DND-41 (cell line): ENCODE data around the gene MGP.
A peak's percentile ranks its signal among the peaks of the same experiment; 100 is the strongest.

ENCODE experiments used
- ATAC-seq: fragments of 200-7000 bp; cut with Tn5 transposase; 3 replicates; pipeline ENCODE4 v1.9.1; 2021; ENCODE audit warnings: low read depth; ENCODE audit not compliant: insufficient read depth
- DNase-seq: peaks from one replicate; pipeline ENCODE4 v3.0.0-alpha.2; 2020
- H2AFZ ChIP-seq: 2 replicates; pipeline ENCODE4 v1.6.0; 2012; ENCODE audit warnings: low read depth, low read length
- H3K27ac ChIP-seq: 2 replicates; pipeline ENCODE4 v1.5.1; 2012; ENCODE audit warnings: low read length, inconsistent platforms
- H3K27me3 ChIP-seq: fragments of 200-600 bp; sonication (generic); 2 replicates; pipeline ENCODE4 v1.6.0; 2012; ENCODE audit warnings: low read length, mild to moderate bottlenecking, inconsistent platforms; ENCODE audit not compliant: insufficient read depth, poor library complexity
- H3K36me3 ChIP-seq: 2 replicates; pipeline ENCODE4 v1.5.1; 2012; ENCODE audit warnings: low read length, inconsistent platforms; ENCODE audit not compliant: insufficient read depth
- H3K4me1 ChIP-seq: 2 replicates; pipeline ENCODE4 v1.5.1; 2012; ENCODE audit warnings: mild to moderate bottlenecking, low read length; ENCODE audit not compliant: insufficient read depth
- H3K4me2 ChIP-seq: 2 replicates; pipeline ENCODE4 v1.6.0; 2012; ENCODE audit warnings: mild to moderate bottlenecking, moderate library complexity, low read length, inconsistent platforms; ENCODE audit not compliant: insufficient read depth
- H3K4me3 ChIP-seq, 2 experiments: fragments of 200-600 bp in 1 of 2; shearing (Covaris generic) in 1 of 2; 2 replicates each; pipeline ENCODE4 v1.5.1; 2012 to 2016; ENCODE audit warnings: inconsistent platforms in 2 of 2, low read length in 2 of 2, mild to moderate bottlenecking in 2 of 2, low read depth in 1 of 2, moderate library complexity in 1 of 2
- H3K79me2 ChIP-seq: 2 replicates; pipeline ENCODE4 v1.6.0; 2012; ENCODE audit warnings: low read length, inconsistent platforms; ENCODE audit not compliant: insufficient read depth
- H3K9ac ChIP-seq: 2 replicates; pipeline ENCODE4 v1.6.0; 2012; ENCODE audit warnings: low read depth, mild to moderate bottlenecking, inconsistent platforms, low read length, moderate library complexity
- H3K9me3 ChIP-seq: 2 replicates; pipeline ENCODE4 v1.5.1; 2012; ENCODE audit warnings: low read length, moderate library complexity, mild to moderate bottlenecking, inconsistent platforms; ENCODE audit not compliant: insufficient read depth, severe bottlenecking
- H4K20me1 ChIP-seq: 2 replicates; pipeline ENCODE4 v1.6.0; 2012; ENCODE audit warnings: low read length; ENCODE audit not compliant: insufficient read depth
- EZH2 ChIP-seq: IDR thresholded peaks from 3 replicates; pipeline ENCODE4 v1.6.1; 2012; ENCODE audit warnings: borderline replicate concordance, low read depth, mild to moderate bottlenecking, moderate library complexity, low read length, inconsistent platforms; ENCODE audit not compliant: severe bottlenecking
- TF ChIP-seq, protein P1 (sequence below): IDR thresholded peaks from 2 replicates; pipeline ENCODE4 v1.5.1; 2012; ENCODE audit warnings: borderline replicate concordance, low read length, moderate library complexity, mild to moderate bottlenecking; ENCODE audit not compliant: poor library complexity, severe bottlenecking; ENCODE audit errors: extremely low read depth

The MGP gene

DNA sequence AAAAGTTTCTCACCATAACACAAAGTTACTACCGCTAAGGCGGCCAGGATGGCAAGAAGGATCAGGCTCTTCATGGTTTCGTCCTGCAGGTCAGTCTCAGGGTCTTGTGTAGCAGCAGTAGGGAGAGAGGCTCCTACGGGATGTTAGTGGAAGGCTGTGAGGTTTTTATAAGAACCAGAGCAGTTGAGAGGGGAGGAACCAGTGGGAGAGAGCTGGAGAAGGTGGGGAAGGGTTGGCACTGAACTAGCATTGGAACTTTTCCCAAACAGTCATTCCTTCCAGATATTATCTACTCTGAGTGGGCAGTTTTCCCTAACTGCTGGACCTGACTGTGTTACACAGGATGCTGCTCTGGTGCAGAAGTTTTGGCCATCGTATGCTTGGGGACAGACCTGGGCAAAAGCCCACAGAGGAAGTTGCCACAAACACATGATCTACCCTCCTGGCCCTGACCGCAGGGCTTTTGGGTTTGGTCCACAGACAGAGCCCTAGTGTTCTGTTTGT lies at the start of gene MGP:
Gene MGP, minus strand, starts transcription at position 137 of the 504 bp plus-strand sequence. Its CDS starts 63 bp downstream, at position 74.
- Histone ChIP-seq H3K4me1 (peaks cover 45% of the 10 kb centered on the region), H3K4me3 (no peak within 1 kb of the TSS), H3K9ac (no peak within 1 kb of the TSS), H3K4me2 (peak within 1 kb of the TSS; percentile 57), H3K79me2 (no peaks in the 10 kb centered on the region), H3K36me3 (no peaks in the 10 kb centered on the region), H3K9me3 (no peaks in the 10 kb centered on the region), H4K20me1 (no peaks in the 10 kb centered on the region), H2AFZ (no peak within 1 kb of the TSS), H3K27me3 (no peaks in the 10 kb centered on the region), H3K27ac (no peak within 1 kb of the TSS)
- DNase-seq (no peak), ATAC-seq (no peak)
- no peak for TF ChIP-seq EZH2
- TF ChIP-seq, protein P1, sequence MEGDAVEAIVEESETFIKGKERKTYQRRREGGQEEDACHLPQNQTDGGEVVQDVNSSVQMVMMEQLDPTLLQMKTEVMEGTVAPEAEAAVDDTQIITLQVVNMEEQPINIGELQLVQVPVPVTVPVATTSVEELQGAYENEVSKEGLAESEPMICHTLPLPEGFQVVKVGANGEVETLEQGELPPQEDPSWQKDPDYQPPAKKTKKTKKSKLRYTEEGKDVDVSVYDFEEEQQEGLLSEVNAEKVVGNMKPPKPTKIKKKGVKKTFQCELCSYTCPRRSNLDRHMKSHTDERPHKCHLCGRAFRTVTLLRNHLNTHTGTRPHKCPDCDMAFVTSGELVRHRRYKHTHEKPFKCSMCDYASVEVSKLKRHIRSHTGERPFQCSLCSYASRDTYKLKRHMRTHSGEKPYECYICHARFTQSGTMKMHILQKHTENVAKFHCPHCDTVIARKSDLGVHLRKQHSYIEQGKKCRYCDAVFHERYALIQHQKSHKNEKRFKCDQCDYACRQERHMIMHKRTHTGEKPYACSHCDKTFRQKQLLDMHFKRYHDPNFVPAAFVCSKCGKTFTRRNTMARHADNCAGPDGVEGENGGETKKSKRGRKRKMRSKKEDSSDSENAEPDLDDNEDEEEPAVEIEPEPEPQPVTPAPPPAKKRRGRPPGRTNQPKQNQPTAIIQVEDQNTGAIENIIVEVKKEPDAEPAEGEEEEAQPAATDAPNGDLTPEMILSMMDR: no peak

DNA sequence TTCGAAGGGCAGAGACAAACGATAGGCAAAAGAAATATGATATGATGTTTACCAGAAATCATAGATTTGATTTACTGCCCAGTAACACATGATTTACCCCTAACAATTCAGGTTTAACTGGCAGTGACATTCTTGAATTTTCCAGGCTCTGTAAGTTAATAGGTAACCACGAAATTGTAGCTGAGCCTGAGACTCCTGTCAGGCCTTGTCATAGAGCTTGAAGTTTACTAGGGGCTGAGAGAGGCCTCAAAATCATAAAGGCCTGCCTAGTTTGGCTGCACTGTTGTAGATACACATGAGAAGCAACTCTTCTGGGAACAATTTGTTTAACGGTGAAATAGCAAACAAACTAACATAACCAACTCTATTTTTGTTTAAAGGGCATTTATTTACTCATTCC lies 49.4 kb upstream of the MGP start:
- H3K4me3 ChIP-seq: no peak overlapping the region
- H3K36me3 ChIP-seq: peaks cover 43% of the 10 kb centered on the region
- ATAC-seq: no peak
- H3K9ac ChIP-seq: no peak overlapping the region
- H3K79me2 ChIP-seq: no peaks in the 10 kb centered on the region
- H3K4me2 ChIP-seq: no peak overlapping the region
- no peak overlapping the region for H2AFZ ChIP-seq
- TF ChIP-seq, protein P1: no peak
- no peak for TF ChIP-seq EZH2
- DNase-seq: no peak
- H3K27me3 ChIP-seq: no peaks in the 10 kb centered on the region
- no peaks in the 10 kb centered on the region for H4K20me1 ChIP-seq
- H3K27ac ChIP-seq: no peak overlapping the region
- H3K4me1 ChIP-seq: peaks cover 9% of the 10 kb centered on the region; the same call in 1 of the 2 replicates
- no peaks in the 10 kb centered on the region for H3K9me3 ChIP-seq

DNA sequence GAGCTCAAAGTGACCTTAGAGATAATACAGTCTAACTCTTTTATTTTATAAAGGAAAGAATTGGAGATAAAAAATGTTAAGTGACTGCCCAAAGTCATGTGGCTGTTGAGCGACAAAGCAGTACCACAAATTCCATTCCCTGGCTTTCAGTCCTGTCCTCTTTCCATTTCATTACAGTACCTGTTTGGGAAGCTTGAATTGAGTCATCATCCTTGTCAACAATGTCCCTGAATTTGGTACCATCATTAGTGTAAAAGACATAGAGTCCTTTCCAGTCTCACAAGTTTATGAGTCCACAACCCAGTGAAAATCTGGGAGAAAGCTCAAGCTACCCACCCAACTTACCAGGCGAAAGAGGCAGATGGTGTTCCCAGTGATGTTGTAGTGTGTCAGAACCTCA lies 48.9 kb upstream of the MGP start:
- no peaks in the 10 kb centered on the region for H3K27me3 ChIP-seq
- no peaks in the 10 kb centered on the region for H3K79me2 ChIP-seq
- peaks cover 9% of the 10 kb centered on the region; the same call in 1 of the 2 replicates for H3K4me1 ChIP-seq
- ATAC-seq (no peak), DNase-seq (no peak)
- no peak overlapping the region for H3K4me3 ChIP-seq
- TF ChIP-seq EZH2: no peak
- TF ChIP-seq, protein P1: no peak
- H3K36me3 ChIP-seq: peaks cover 39% of the 10 kb centered on the region
- no peak overlapping the region for H3K27ac ChIP-seq
- no peaks in the 10 kb centered on the region for H3K9me3 ChIP-seq
- H3K4me2 ChIP-seq: no peak overlapping the region
- no peak overlapping the region for H3K9ac ChIP-seq
- H4K20me1 ChIP-seq: no peaks in the 10 kb centered on the region
- no peak overlapping the region for H2AFZ ChIP-seq
